A549 (cell line): Measurements from ENCODE around the gene MTFP1. TPM values are rescaled to one million over a fixed set of nuclear protein-coding genes. Genes with fewer than 3 reads are reported as not detected.
A peak's percentile ranks its signal among the peaks of the same experiment; 100 is the strongest.

Experiments
- ATAC-seq, 2 experiments: fragments of 200-7000 bp in 1 of 2; fragments of >200 bp in 1 of 2; cut with Nextera tagmentation in 1 of 2; cut with Tn5 transposase in 1 of 2; 3 replicates each; pipeline versions ENCODE4 v1.8.0 to v1.9.1; 2018 to 2020; ENCODE audit warnings: mild to moderate bottlenecking in 1 of 2, moderate library complexity in 1 of 2
- CTCF ChIA-PET: fragments of 300-600 bp; sonication (Branson Sonifier 250); formaldehyde crosslinking; extraction: SDS; loops from one replicate; lab custom pipeline; 2021; ENCODE audit warnings: antibody characterized with exemption, inconsistent platforms; lab: Yijun Ruan, JAX
- POLR2A ChIA-PET: fragments of 350-600 bp; formaldehyde crosslinking; extraction: SDS; loops from one replicate; lab custom pipeline; 2021; ENCODE audit warnings: antibody characterized with exemption, inconsistent platforms; lab: Yijun Ruan, JAX
- DNase-seq, 2 experiments: peaks; one replicate each; pipeline versions ENCODE4 v3.0.0 to v3.0.0-alpha.2; 2011 to 2016; ENCODE audit warnings: low read depth in 1 of 2, low spot score in 1 of 2
- FAIRE-seq: peaks from 2 replicates; lab custom pipeline; 2011; peaks lifted over from hg19 to GRCh38; lab: Jason Lieb, UNC
- H3K27ac ChIP-seq, 2 experiments: fragments of >200 bp; sonication (Bioruptor Twin); formaldehyde crosslinking; 3 replicates each; pipeline ENCODE4 v1.5.1; 2016 to 2017
- H3K4me1 ChIP-seq: fragments of >200 bp; sonication (Bioruptor Twin); formaldehyde crosslinking; 3 replicates; pipeline ENCODE4 v1.6.1; 2016
- H3K4me2 ChIP-seq: fragments of >200 bp; sonication (Bioruptor Twin); formaldehyde crosslinking; 3 replicates; pipeline ENCODE4 v1.6.1; 2016
- H3K4me3 ChIP-seq: fragments of >200 bp; sonication (Bioruptor Twin); formaldehyde crosslinking; 3 replicates; pipeline ENCODE4 v1.5.1; 2016
- H3K9me3 ChIP-seq: fragments of >200 bp; sonication (Bioruptor Twin); formaldehyde crosslinking; 3 replicates; pipeline ENCODE4 v1.6.1; 2016
- CEBPB ChIP-seq, 2 experiments: fragments of >200 bp in 1 of 2; sonication (Bioruptor Twin) in 1 of 2; formaldehyde crosslinking in 1 of 2; IDR thresholded peaks; 2 replicates each; pipeline ENCODE4 v1.6.1; 2012 to 2016
- CHD2 ChIP-seq: fragments of 150-350 bp; IDR thresholded peaks from 2 replicates; pipeline ENCODE4 v1.6.1; 2014; ENCODE audit warnings: low read length; ENCODE audit not compliant: partially characterized antibody
- CHD4 ChIP-seq: fragments of 200-600 bp; sonication (generic); IDR thresholded peaks from 2 replicates; pipeline ENCODE4 v1.6.1; 2016; ENCODE audit warnings: antibody characterized with exemption, mild to moderate bottlenecking, borderline replicate concordance
- EHF ChIP-seq: fragments of 250-450 bp; sonication (Bioruptor Pico); IDR thresholded peaks from 2 replicates; pipeline ENCODE4 v1.5.0; 2020; ENCODE audit warnings: mild to moderate bottlenecking
- EHMT2 ChIP-seq: fragments of 200-600 bp; sonication (generic); IDR thresholded peaks from 2 replicates; pipeline ENCODE4 v1.6.1; 2016; ENCODE audit warnings: antibody characterized with exemption, low read depth, mild to moderate bottlenecking, moderate library complexity
- ESRRA ChIP-seq: fragments of 150-350 bp; IDR thresholded peaks from 2 replicates; pipeline ENCODE4 v1.6.1; 2014; ENCODE audit warnings: mild to moderate bottlenecking, low read length, borderline replicate concordance
- FOSL2 ChIP-seq, 2 experiments: fragments of 450-650 bp in 1 of 2; fragments of >200 bp in 1 of 2; sonication (Bioruptor Twin) in 1 of 2; formaldehyde crosslinking; IDR thresholded peaks; 2 replicates each; pipeline versions ENCODE4 v1.5.0 to v1.6.1; 2016 to 2020; ENCODE audit warnings: mild to moderate bottlenecking in 1 of 2, moderate library complexity in 1 of 2
- GATA3 ChIP-seq: IDR thresholded peaks from 2 replicates; pipeline ENCODE4 v1.6.1; 2012; ENCODE audit warnings: borderline replicate concordance
- HDAC2 ChIP-seq: fragments of 200-600 bp; sonication (generic); IDR thresholded peaks from 2 replicates; pipeline ENCODE4 v1.6.1; 2016
- HEYL ChIP-seq: fragments of 250-450 bp; sonication (Bioruptor Pico); IDR thresholded peaks from 2 replicates; pipeline ENCODE4 v1.8.0; 2021; ENCODE audit warnings: mild to moderate bottlenecking, moderate library complexity
- HOXA7 ChIP-seq: fragments of 250-450 bp; sonication (Bioruptor Pico); IDR thresholded peaks from 2 replicates; pipeline ENCODE4 v1.5.0; 2020; ENCODE audit warnings: mild to moderate bottlenecking, moderate library complexity
- HOXB13 ChIP-seq: fragments of 250-450 bp; sonication (Bioruptor Pico); IDR thresholded peaks from 2 replicates; pipeline ENCODE4 v1.5.0; 2020; ENCODE audit warnings: low read depth, mild to moderate bottlenecking, moderate library complexity
- JUN ChIP-seq, 2 experiments: fragments of >200 bp; sonication (Bioruptor Twin); formaldehyde crosslinking; IDR thresholded peaks; 2 replicates in 1 of 2; 3 replicates in 1 of 2; pipeline ENCODE4 v1.6.1; 2016 to 2017
- JUNB ChIP-seq: fragments of >200 bp; sonication (Bioruptor Twin); formaldehyde crosslinking; IDR thresholded peaks from 2 replicates; pipeline ENCODE4 v1.6.1; 2016
- MAFK ChIP-seq: fragments of 450-650 bp; IDR thresholded peaks from 2 replicates; pipeline ENCODE4 v1.6.1; 2014; ENCODE audit not compliant: partially characterized antibody
- MYC ChIP-seq: IDR thresholded peaks from 2 replicates; pipeline ENCODE4 v1.6.1; 2012; ENCODE audit warnings: mild to moderate bottlenecking, inconsistent platforms, low read length, improper control_type of control experiment, borderline replicate concordance
- POLR2A ChIP-seq: IDR thresholded peaks from 2 replicates; pipeline ENCODE4 v1.6.1; 2012; ENCODE audit warnings: mild to moderate bottlenecking, low read length
- POLR2AphosphoS2 ChIP-seq: conservative IDR thresholded peaks from 2 replicates; pipeline ENCODE4 v1.6.1; 2012; ENCODE audit warnings: low read length, improper control_type of control experiment, inconsistent platforms
- RAD21 ChIP-seq, 2 experiments: fragments of >200 bp in 1 of 2; sonication (Bioruptor Twin) in 1 of 2; formaldehyde crosslinking in 1 of 2; IDR thresholded peaks in 1 of 2; conservative IDR thresholded peaks in 1 of 2; 2 replicates in 1 of 2; 3 replicates in 1 of 2; pipeline ENCODE4 v1.6.1; 2012 to 2018; ENCODE audit warnings: inconsistent platforms in 1 of 2
- RCOR1 ChIP-seq: fragments of 150-350 bp; IDR thresholded peaks from 2 replicates; pipeline ENCODE4 v1.6.1; 2014; ENCODE audit warnings: antibody characterized with exemption, low read length, low read depth
- RFX5 ChIP-seq: fragments of 450-650 bp; IDR thresholded peaks from 2 replicates; pipeline ENCODE4 v1.7.1; 2014; ENCODE audit warnings: antibody characterized with exemption, mild to moderate bottlenecking, moderate library complexity
- SREBF2 ChIP-seq: fragments of 450-650 bp; IDR thresholded peaks from 2 replicates; pipeline ENCODE4 v1.6.1; 2014; ENCODE audit warnings: mild to moderate bottlenecking, moderate library complexity
- ZNF302 ChIP-seq: fragments of 250-450 bp; sonication (Bioruptor Pico); IDR thresholded peaks from 2 replicates; pipeline ENCODE4 v1.9.0; 2021; ENCODE audit warnings: inconsistent platforms, mild to moderate bottlenecking, moderate library complexity
- ZSCAN20 ChIP-seq: fragments of 250-450 bp; sonication (Bioruptor Pico); IDR thresholded peaks from 2 replicates; pipeline ENCODE4 v1.8.0; 2022; ENCODE audit warnings: mild to moderate bottlenecking, moderate library complexity
- WGBS: methylation state at CpG from one replicate; pipeline ENCODE4 v1.1.6; 2017; ENCODE audit errors: missing lambda C conversion rate; 5-methylcytosine and 5-hydroxymethylcytosine counted together
- polyA plus RNA-seq, 4 experiments: library from polyadenylated mRNA; depleted of rRNA in 3 of 4; stranded (reverse); fragments of >200 nt; fragmentation: RNase III in 1 of 4; extraction: RNeasy Plus Mini Kit Qiagen cat#74134 plus additional on column Dnase treatment in 1 of 4; gene quantifications; 2 replicates in 3 of 4; 3 replicates in 1 of 4; pipeline ENCODE4 v1.2.3, GENCODE V29; 2011 to 2017
- TF ChIP-seq, protein P1 (sequence below): IDR thresholded peaks from 2 replicates; pipeline ENCODE4 v1.6.1; 2012
- TF ChIP-seq, protein P2 (sequence below): fragments of 250-450 bp; sonication (Bioruptor Pico); IDR thresholded peaks from 2 replicates; pipeline ENCODE4 v1.5.0; 2021; ENCODE audit warnings: mild to moderate bottlenecking, moderate library complexity, borderline replicate concordance
- TF ChIP-seq, protein P3 (sequence below): IDR thresholded peaks from 2 replicates; pipeline ENCODE4 v1.6.1; 2012

Gene MTFP1
- polyA plus RNA-seq, 2 of the 4 experiments (the other 2 are of a cell fraction), result 23.8 to 52.0 TPM

- 80% methylated on average over 3 of the region's 4 CpGs for WGBS
- ATAC-seq, result no peak
- Histone ChIP-seq H3K27ac (no peak overlapping the region), H3K4me2 (no peak overlapping the region), H3K4me3 (no peak overlapping the region), H3K9me3 (no peaks in the 10 kb centered on the region), H3K4me1 (peaks cover 3% of the 10 kb centered on the region)
- FAIRE-seq, result no peak
- DNase-seq, result no peak
- ChIA-PET CTCF (interaction anchor here (0.6 to 1.4 kb wide), 4 partner anchors 12 to 169 kb away, joined by 3 to 4 read pairs (median 4); no protein-coding TSS in a partner anchor), POLR2A (no interaction called here)
- TF ChIP-seq HEYL (CRISPR knock-in tag) (no peak), MYC (no peak), JUNB (no peak)
These were observed 4.3 kb downstream of the MTFP1 start for GRCh38 chr22:30429887-30430286.

DNA sequence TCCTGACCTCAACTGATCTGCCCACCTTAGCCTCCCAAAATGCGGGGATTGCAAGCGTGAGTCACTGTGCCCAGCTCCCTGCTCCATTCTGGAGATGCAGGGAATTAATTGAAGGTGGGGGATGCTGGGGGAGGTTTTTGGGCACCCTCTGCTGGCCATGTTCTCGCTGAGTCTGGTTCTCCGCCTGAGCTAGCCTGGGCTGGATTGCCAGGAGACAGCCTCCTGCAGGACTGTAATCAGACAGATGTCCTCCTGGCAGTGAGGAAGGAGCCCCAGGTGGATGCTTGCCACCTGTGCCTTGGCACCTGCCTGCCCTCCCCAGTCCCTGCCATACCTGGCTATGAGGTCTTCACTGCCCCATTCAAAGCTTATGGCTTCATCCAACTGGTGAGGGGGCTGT, 5.4 kb downstream of the MTFP1 start:
- Histone ChIP-seq H3K9me3 (no peaks in the 10 kb centered on the region), H3K4me2 (no peak overlapping the region), H3K27ac (no peak overlapping the region), H3K4me3 (no peak overlapping the region), H3K4me1 (no peaks in the 10 kb centered on the region)
- CTCF ChIA-PET, result interaction anchor here (0.8 to 2.6 kb wide), 3 partner anchors 14 to 54 kb away, joined by 3 to 8 read pairs (median 4); no protein-coding TSS in a partner anchor
- POLR2A ChIA-PET, result no interaction called here
- WGBS, result 63% methylated on average over 2 of the region's 4 CpGs
- ATAC-seq, result no peak
- FAIRE-seq, result no peak
- DNase-seq, result peak in 1 of 2 experiments; percentile 27
- TF ChIP-seq RAD21 (conservative IDR thresholded peaks at IDR 0.05 in 1 of 2, IDR thresholded peaks at IDR 0.05 in 1 of 2), result peak in 1 of 2 experiments; percentile 31; a peak in 1 of 5 replicates
- no peak for TF ChIP-seq POLR2A

DNA sequence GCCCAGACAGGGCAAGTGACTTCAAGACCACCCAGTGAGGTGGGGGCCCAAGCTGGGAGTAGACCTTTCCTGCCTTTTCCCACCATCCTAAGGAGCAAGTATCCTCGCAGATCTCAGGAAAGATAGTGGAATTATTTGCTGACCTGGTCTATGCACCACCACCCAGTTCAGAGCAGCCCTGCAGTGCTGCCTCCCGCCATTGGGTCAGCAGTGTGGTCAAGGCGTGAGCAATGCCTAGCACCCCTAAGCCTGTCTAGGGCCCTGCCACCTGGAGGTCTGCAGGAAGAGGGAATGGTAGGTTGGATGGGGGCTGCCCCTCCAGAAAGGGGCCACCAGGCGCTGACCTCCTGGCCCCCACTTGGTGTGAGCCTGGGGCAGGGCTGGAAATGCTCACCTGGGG, 6.5 kb downstream of the MTFP1 start:
- TF ChIP-seq RFX5 (no peak), EHF (CRISPR knock-in tag) (no peak), HDAC2 (no peak), EHMT2 (no peak), SREBF2 (no peak), ESRRA (no peak), RCOR1 (no peak), RAD21 (conservative IDR thresholded peaks at IDR 0.05 in 1 of 2, IDR thresholded peaks at IDR 0.05 in 1 of 2) (no peak), JUN (IDR thresholded peaks at IDR 0.05) (no peak), HOXA7 (CRISPR knock-in tag) (no peak), POLR2A (no peak)
- TF ChIP-seq, protein P1, sequence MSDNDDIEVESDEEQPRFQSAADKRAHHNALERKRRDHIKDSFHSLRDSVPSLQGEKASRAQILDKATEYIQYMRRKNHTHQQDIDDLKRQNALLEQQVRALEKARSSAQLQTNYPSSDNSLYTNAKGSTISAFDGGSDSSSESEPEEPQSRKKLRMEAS, result no peak
- TF ChIP-seq, protein P2, sequence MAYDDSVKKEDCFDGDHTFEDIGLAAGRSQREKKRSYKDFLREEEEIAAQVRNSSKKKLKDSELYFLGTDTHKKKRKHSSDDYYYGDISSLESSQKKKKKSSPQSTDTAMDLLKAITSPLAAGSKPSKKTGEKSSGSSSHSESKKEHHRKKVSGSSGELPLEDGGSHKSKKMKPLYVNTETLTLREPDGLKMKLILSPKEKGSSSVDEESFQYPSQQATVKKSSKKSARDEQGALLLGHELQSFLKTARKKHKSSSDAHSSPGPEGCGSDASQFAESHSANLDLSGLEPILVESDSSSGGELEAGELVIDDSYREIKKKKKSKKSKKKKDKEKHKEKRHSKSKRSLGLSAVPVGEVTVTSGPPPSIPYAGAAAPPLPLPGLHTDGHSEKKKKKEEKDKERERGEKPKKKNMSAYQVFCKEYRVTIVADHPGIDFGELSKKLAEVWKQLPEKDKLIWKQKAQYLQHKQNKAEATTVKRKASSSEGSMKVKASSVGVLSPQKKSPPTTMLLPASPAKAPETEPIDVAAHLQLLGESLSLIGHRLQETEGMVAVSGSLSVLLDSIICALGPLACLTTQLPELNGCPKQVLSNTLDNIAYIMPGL (CRISPR knock-in tag), result no peak
- TF ChIP-seq, protein P3, sequence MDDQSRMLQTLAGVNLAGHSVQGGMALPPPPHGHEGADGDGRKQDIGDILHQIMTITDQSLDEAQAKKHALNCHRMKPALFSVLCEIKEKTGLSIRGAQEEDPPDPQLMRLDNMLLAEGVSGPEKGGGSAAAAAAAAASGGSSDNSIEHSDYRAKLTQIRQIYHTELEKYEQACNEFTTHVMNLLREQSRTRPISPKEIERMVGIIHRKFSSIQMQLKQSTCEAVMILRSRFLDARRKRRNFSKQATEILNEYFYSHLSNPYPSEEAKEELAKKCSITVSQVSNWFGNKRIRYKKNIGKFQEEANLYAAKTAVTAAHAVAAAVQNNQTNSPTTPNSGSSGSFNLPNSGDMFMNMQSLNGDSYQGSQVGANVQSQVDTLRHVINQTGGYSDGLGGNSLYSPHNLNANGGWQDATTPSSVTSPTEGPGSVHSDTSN, result no peak
- ChIA-PET CTCF (interaction anchor here (2.6 kb wide), 1 partner anchor 13 kb away, joined by 8 read pairs; no protein-coding TSS in a partner anchor), POLR2A (no interaction called here)
- Histone ChIP-seq H3K4me1 (no peaks in the 10 kb centered on the region), H3K27ac (no peak overlapping the region), H3K9me3 (no peaks in the 10 kb centered on the region), H3K4me3 (no peak overlapping the region), H3K4me2 (no peak overlapping the region)
- DNase-seq (no peak), FAIRE-seq (no peak), ATAC-seq (no peak)
- 100% methylated on average over 2 of the region's 4 CpGs for WGBS

DNA sequence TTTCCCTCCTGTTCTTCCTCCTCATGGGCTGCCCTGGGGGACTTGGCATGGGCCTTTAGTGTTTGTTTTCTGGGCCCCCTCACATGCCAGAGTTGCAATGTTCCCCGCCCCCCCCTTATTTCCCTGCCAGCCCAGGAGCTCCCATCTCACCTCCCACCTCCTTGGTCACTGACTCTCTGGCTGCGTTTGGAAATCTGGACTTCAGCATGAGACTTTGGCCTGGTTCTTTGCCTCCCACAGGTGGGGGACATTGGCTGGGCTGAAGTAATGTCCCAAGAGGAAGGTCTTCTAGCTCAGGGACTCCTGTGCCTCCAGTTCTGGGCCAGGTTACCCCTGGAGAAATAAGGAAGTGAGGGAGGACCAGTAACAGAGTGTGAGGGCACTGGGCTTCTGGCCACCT, 7.0 kb downstream of the MTFP1 start:
- FAIRE-seq, result no peak
- 58% methylated on average over 2 of the region's 2 CpGs for WGBS
- Histone ChIP-seq H3K9me3 (no peaks in the 10 kb centered on the region), H3K4me3 (no peak overlapping the region), H3K4me2 (no peak overlapping the region), H3K27ac (no peak overlapping the region), H3K4me1 (no peaks in the 10 kb centered on the region)
- CTCF ChIA-PET, result interaction anchor here (2.6 kb wide), 1 partner anchor 13 kb away, joined by 8 read pairs; no protein-coding TSS in a partner anchor
- POLR2A ChIA-PET, result no interaction called here
- no peak for DNase-seq
- no peak for ATAC-seq
- TF ChIP-seq GATA3 (no peak), MAFK (no peak), CEBPB (IDR thresholded peaks at IDR 0.05) (no peak), HOXB13 (CRISPR knock-in tag) (no peak), CHD2 (no peak), ZNF302 (CRISPR knock-in tag) (no peak), POLR2AphosphoS2 (no peak), EHF (CRISPR knock-in tag) (no peak), ZSCAN20 (CRISPR knock-in tag) (no peak), JUN (IDR thresholded peaks at IDR 0.05) (no peak), SREBF2 (no peak), FOSL2 (IDR thresholded peaks at IDR 0.05) (no peak), FOSL2 (CRISPR knock-in tag; IDR thresholded peaks at IDR 0.05) (no peak), CHD4 (no peak)
- TF ChIP-seq, protein P3, result no peak
